ENCODE results near the gene APC. TPM values are rescaled to one million over a fixed set of nuclear protein-coding genes. Genes with fewer than 3 reads are reported as not detected.
A peak's percentile ranks its signal among the peaks of the same experiment; 100 is the strongest.

Gene APC
- total RNA-seq, 1 donor from 2014 or later: 18.9 TPM

DNA sequence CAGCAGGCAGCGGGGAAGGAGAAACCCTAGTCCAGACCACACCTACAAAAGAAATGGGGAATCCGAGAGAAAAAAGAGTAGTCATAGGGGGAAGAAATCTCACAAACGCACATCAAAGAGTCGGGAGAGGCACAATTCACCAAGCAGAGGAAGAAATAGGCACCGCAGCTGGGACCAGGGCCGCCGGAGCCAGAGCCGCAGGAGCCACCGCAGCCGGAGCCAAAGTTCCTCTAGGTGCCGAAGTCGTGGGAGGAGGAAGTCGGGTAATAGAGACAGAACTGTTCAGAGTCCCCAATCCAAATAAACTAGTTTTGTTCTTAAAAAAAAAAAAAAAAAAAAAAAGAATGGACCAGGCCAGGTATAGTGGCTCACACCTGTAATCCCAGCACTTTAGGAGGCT is 155.1 kb downstream of the APC start:
- DNase-seq (ENCODE audit: low spot score) (no peak), ATAC-seq (no peak)

DNA sequence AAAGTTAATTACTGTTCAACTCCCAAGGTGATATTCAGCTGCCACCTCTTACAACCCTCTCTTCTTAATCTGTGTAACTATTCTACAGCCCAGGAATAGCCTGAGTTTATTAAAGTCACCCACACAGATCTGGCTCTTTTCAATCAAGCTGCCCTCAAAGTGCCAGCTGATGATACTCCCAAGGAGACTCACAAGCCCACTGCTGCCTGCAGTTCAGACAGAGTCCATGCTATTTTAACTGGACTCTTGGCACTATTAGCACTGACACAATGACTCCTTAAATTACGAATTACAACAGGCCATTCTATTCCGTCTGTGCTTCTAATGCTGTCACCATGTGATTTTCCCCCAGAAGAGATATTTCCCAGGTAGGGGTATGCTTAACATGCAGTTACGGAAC is 158.0 kb downstream of the APC start:
- DNase-seq (ENCODE audit: low spot score): no peak
- peak; percentile 33 for ATAC-seq

Other genes with a start within 250 kb of the APC start
- gene SRP19, start 123.4 kb downstream of the APC start, total RNA-seq: 19.4 TPM
- 73.3 TPM for gene REEP5, start 184.3 kb downstream of the APC start, total RNA-seq
- gene DCP2, start 238.9 kb downstream of the APC start, total RNA-seq: 16.7 TPM

Measured in left lobe of liver (tissue), 2 donors.